Gastroesophageal sphincter (tissue), 4 donors: ENCODE measurements around the gene PPP4R4. TPM values are rescaled to one million over a fixed set of nuclear protein-coding genes. Genes with fewer than 3 reads are reported as not detected.

Experiments
- ATAC-seq: fragments of 150-250 bp; one replicate; pipeline ENCODE4 v1.9.1; 2016; ENCODE audit warnings: mild to moderate bottlenecking, moderate library complexity
- H3K27ac ChIP-seq, 4 donors: fragments of 200-600 bp; sonication (generic) in 3 of 4; 1 replicate in 3 of 4; 2 replicates in 1 of 4; pipeline ENCODE4 v1.5.1; 2016 to 2019
- H3K27me3 ChIP-seq: fragments of 200-600 bp; sonication (generic); one replicate; pipeline ENCODE4 v1.5.1; 2019
- H3K36me3 ChIP-seq, 2 donors: fragments of 200-600 bp; sonication (generic); one replicate each; pipeline ENCODE4 v1.5.1; 2019; ENCODE audit warnings: control low read depth in 1 of 2
- H3K4me1 ChIP-seq, 3 donors: fragments of 200-600 bp; sonication (generic); 1 replicate in 2 of 3; 2 replicates in 1 of 3; pipeline ENCODE4 v1.5.1; 2016 to 2019; ENCODE audit warnings: control low read depth in 2 of 3
- H3K4me3 ChIP-seq, 2 donors: fragments of 200-600 bp; sonication (generic); one replicate each; pipeline ENCODE4 v1.5.1; 2019; ENCODE audit warnings: mild to moderate bottlenecking in 1 of 2, moderate library complexity in 1 of 2
- H3K9me3 ChIP-seq, 3 donors: fragments of 200-600 bp; sonication (generic); one replicate each; pipeline ENCODE4 v1.5.1; 2017 to 2019; ENCODE audit warnings: control low read depth in 2 of 3
- EP300 ChIP-seq: sonication (generic); formaldehyde crosslinking; IDR thresholded peaks from one replicate; pipeline ENCODE4 v1.6.1; 2017; ENCODE audit warnings: antibody characterized with exemption, mild to moderate bottlenecking
- POLR2A ChIP-seq, 2 donors: fragments of 450-650 bp; IDR thresholded peaks; one replicate each; pipeline ENCODE4 v1.6.1; 2017; ENCODE audit warnings: antibody characterized with exemption in 2 of 2, mild to moderate bottlenecking in 2 of 2, moderate library complexity in 1 of 2
- POLR2AphosphoS5 ChIP-seq: sonication (generic); formaldehyde crosslinking; IDR thresholded peaks from one replicate; pipeline ENCODE4 v1.6.1; 2017; ENCODE audit warnings: antibody characterized with exemption
- WGBS, 2 donors: methylation state at CpG; one replicate each; pipeline ENCODE4 v1.1.5; 2018; ENCODE audit warnings: low coverage in 1 of 2; 5-methylcytosine and 5-hydroxymethylcytosine counted together
- total RNA-seq, 4 donors: library from RNA; depleted of rRNA; stranded (reverse); fragments of >200 nt; gene quantifications; one replicate each; pipeline ENCODE4 v1.1.0, GENCODE V29; 2016
- TF ChIP-seq, protein P1 (sequence below), 4 experiments: fragments of 200-600 bp in 2 of 4; fragments of 450-650 bp in 2 of 4; sonication (generic) in 1 of 4; IDR thresholded peaks; one replicate each; pipeline ENCODE4 v1.5.1; 2017 to 2019; ENCODE audit warnings: antibody characterized with exemption in 4 of 4, mild to moderate bottlenecking in 2 of 4, moderate library complexity in 2 of 4

Gene PPP4R4
- total RNA-seq, 4 donors from 2014 or later = 0.12 to 6.5 (median 1.4) TPM

GRCh38 chr14:94224040-94224439 is 49.9 kb downstream of the PPP4R4 start:
- no peaks in the 10 kb centered on the region for H3K27me3 ChIP-seq
- H3K4me1 ChIP-seq = no peaks in the 10 kb centered on the region
- 56 to 81% methylated on average over 2 of the region's 2 CpGs for WGBS, 2 donors
- TF ChIP-seq POLR2AphosphoS5 (no peak), EP300 (no peak), POLR2A (IDR thresholded peaks at IDR 0.05) (no peak)
- TF ChIP-seq, protein P1, sequence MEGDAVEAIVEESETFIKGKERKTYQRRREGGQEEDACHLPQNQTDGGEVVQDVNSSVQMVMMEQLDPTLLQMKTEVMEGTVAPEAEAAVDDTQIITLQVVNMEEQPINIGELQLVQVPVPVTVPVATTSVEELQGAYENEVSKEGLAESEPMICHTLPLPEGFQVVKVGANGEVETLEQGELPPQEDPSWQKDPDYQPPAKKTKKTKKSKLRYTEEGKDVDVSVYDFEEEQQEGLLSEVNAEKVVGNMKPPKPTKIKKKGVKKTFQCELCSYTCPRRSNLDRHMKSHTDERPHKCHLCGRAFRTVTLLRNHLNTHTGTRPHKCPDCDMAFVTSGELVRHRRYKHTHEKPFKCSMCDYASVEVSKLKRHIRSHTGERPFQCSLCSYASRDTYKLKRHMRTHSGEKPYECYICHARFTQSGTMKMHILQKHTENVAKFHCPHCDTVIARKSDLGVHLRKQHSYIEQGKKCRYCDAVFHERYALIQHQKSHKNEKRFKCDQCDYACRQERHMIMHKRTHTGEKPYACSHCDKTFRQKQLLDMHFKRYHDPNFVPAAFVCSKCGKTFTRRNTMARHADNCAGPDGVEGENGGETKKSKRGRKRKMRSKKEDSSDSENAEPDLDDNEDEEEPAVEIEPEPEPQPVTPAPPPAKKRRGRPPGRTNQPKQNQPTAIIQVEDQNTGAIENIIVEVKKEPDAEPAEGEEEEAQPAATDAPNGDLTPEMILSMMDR (IDR thresholded peaks at IDR 0.05) = no peak
- ATAC-seq = no peak
- no peak overlapping the region for H3K27ac ChIP-seq
- no peaks in the 10 kb centered on the region for H3K9me3 ChIP-seq
- H3K4me3 ChIP-seq = no peak overlapping the region
- no peaks in the 10 kb centered on the region for H3K36me3 ChIP-seq

DNA sequence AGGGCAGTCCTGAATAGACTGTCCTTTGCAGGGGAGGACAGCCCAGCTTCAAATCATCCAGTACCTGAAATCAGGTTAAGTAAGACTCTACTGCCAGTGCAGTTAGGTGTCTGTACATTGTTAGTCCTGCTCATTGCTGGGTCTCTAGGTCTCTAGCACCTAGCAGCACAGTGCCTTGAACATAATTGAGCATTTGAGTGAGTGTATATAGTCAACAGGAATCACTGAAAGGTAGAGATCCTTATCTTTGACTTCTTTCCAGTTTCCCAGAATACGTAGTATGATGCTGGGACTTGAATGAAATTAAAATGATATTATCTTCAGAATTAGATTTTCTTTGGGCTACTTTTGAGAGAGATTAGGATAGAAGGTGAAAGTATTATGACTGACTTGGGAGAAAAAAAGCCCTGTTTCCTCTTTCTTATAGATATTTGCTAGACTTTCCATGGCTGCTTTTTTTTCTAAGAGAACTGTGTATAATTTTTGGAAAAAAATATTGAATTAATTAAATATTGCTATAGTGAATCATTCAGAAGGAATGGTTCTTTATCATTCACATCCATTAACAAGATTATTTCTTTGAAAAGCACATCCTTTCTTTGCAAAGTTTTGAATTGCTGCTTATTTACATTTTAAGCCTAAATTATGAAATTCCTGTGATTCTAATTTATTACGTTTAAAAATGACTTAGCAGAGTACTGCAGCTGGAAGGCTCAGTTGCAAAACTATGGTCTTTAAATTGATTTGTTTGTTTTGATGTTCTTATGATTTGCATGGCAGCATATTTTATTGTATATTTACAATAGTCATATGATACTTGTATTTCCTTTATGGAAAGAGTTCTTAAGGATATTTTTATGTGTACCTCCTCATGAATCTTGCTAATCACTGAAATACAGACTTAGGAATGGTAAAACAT is 51.6 kb downstream of the PPP4R4 start:
- WGBS, 2 donors = 45 to 61% methylated on average over 2 of the region's 2 CpGs
- no peaks in the 10 kb centered on the region for H3K4me1 ChIP-seq
- no peaks in the 10 kb centered on the region for H3K36me3 ChIP-seq
- no peak for ATAC-seq
- TF ChIP-seq POLR2A (IDR thresholded peaks at IDR 0.05) (no peak), EP300 (no peak), POLR2AphosphoS5 (no peak)
- TF ChIP-seq, protein P1 (IDR thresholded peaks at IDR 0.05) = no peak
- no peaks in the 10 kb centered on the region for H3K9me3 ChIP-seq
- H3K27ac ChIP-seq = no peak overlapping the region
- H3K27me3 ChIP-seq = no peaks in the 10 kb centered on the region
- H3K4me3 ChIP-seq = no peak overlapping the region

DNA sequence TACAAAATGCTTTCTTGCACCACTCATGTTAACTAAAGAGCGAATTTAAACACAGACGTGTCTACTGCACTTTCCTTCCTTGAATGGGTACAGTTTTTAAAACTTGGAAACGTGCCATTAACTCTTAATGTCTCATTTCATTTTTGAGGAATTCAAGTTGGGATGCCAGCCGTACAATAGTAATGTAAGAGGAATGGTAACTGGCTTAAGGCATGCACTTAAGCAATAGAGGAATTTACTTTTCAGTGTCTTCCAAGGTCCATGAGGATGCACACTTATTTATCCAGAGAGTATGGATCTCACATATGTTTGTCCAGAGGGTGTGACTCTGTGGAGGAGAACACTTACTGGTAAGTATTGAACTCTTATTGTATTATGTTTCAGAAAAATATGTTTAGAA is 52.9 kb downstream of the PPP4R4 start:
- Histone ChIP-seq H3K4me3 (no peak overlapping the region), H3K4me1 (no peaks in the 10 kb centered on the region), H3K27me3 (no peaks in the 10 kb centered on the region), H3K9me3 (no peaks in the 10 kb centered on the region), H3K36me3 (no peaks in the 10 kb centered on the region), H3K27ac (no peak overlapping the region)
- WGBS, 2 donors = 17 to 20% methylated on average over 4 of the region's 4 CpGs
- no peak for TF ChIP-seq EP300
- no peak for TF ChIP-seq POLR2A (IDR thresholded peaks at IDR 0.05)
- TF ChIP-seq, protein P1 (IDR thresholded peaks at IDR 0.05) = no peak
- no peak for TF ChIP-seq POLR2AphosphoS5
- ATAC-seq = no peak

GRCh38 chr14:94237046-94237445 is 62.9 kb downstream of the PPP4R4 start:
- no peaks in the 10 kb centered on the region for H3K4me1 ChIP-seq
- no peaks in the 10 kb centered on the region for H3K27me3 ChIP-seq
- ATAC-seq = no peak
- no peak overlapping the region for H3K4me3 ChIP-seq
- H3K27ac ChIP-seq = no peak overlapping the region
- TF ChIP-seq POLR2A (IDR thresholded peaks at IDR 0.05) = no peak
- no peak for TF ChIP-seq EP300
- TF ChIP-seq, protein P1 (IDR thresholded peaks at IDR 0.05) = no peak
- TF ChIP-seq POLR2AphosphoS5 = no peak
- no peaks in the 10 kb centered on the region for H3K9me3 ChIP-seq
- no peaks in the 10 kb centered on the region for H3K36me3 ChIP-seq

- WGBS, 2 donors = 74 to 88% methylated on average over 2 to 4 of the region's 4 CpGs
- Histone ChIP-seq H3K36me3 (no peaks in the 10 kb centered on the region), H3K27ac (no peak overlapping the region), H3K9me3 (no peaks in the 10 kb centered on the region), H3K27me3 (no peaks in the 10 kb centered on the region), H3K4me1 (no peaks in the 10 kb centered on the region), H3K4me3 (no peak overlapping the region)
- no peak for ATAC-seq
- TF ChIP-seq EP300 = no peak
- TF ChIP-seq POLR2A (IDR thresholded peaks at IDR 0.05) = no peak
- no peak for TF ChIP-seq POLR2AphosphoS5
- TF ChIP-seq, protein P1 (IDR thresholded peaks at IDR 0.05) = no peak
These were observed 63.9 kb downstream of the PPP4R4 start for GRCh38 chr14:94237983-94238382.
